ENCODE results near the gene CENPX. TPM values are rescaled to one million over a fixed set of nuclear protein-coding genes. Genes with fewer than 3 reads are reported as not detected.

Gene CENPX
- total RNA-seq, 1 experiment from 2014 or later, result 77.9 TPM

GRCh38 chr17:82007495-82008257 lies 15.0 kb downstream of the CENPX start:
- Histone ChIP-seq H3K9me3 (ENCODE audit: control insufficient read depth, low read depth, low read length) (no peaks in the 10 kb centered on the region), H3K14ac (ENCODE audit: insufficient read depth, low read length) (no peak overlapping the region), H3K4ac (ENCODE audit: low read depth, low read length) (no peak overlapping the region), H3T11ph (ENCODE audit: low read length) (no peak overlapping the region), H4K5ac (ENCODE audit: insufficient read length, low read depth, low read length) (no peak overlapping the region), H3K23ac (ENCODE audit: insufficient read length, low read depth, low read length) (no peak overlapping the region), H3K79me1 (ENCODE audit: insufficient read depth, low read depth, low read length, poor library complexity, severe bottlenecking) (no peaks in the 10 kb centered on the region), H4K20me1 (ENCODE audit: control insufficient read depth, insufficient read depth, insufficient read length) (no peaks in the 10 kb centered on the region), H3K18ac (ENCODE audit: insufficient read length, low read depth, low read length) (no peak overlapping the region), H3K27ac (ENCODE audit: insufficient read length, low read depth, low read length) (no peak overlapping the region), H4K8ac (replicated peaks; ENCODE audit: insufficient read length, low read depth, low read length) (no peak overlapping the region), H4K91ac (ENCODE audit: insufficient read length, low read depth, low read length) (no peak overlapping the region), H2BK20ac (ENCODE audit: low read depth, low read length, poor library complexity, severe bottlenecking) (no peak overlapping the region), H2AFZ (ENCODE audit: low read length) (no peak overlapping the region), H2BK120ac (ENCODE audit: low read depth, low read length, poor library complexity, severe bottlenecking) (no peak overlapping the region), H3K27me3 (ENCODE audit: insufficient read depth, low read length) (no peaks in the 10 kb centered on the region), H3K79me2 (ENCODE audit: insufficient read depth, low read length) (no peaks in the 10 kb centered on the region), H3K23me2 (ENCODE audit: insufficient read length, low read depth, low read length, poor library complexity, severe bottlenecking) (no peaks in the 10 kb centered on the region), H2BK12ac (ENCODE audit: insufficient read length, low read depth, low read length) (no peak overlapping the region), H3K4me1 (ENCODE audit: insufficient read depth, low read length) (no peaks in the 10 kb centered on the region), H2BK15ac (ENCODE audit: low read depth, low read length) (no peak overlapping the region; the same call in 1 of the 2 replicates), H2AK5ac (ENCODE audit: insufficient read length, low read length) (no peak overlapping the region), H3K4me2 (ENCODE audit: insufficient read depth, insufficient read length, low read length) (no peak overlapping the region), H3K56ac (ENCODE audit: insufficient read length, low read depth, low read length) (no peak overlapping the region), H2BK5ac (ENCODE audit: insufficient read length, low read length) (no peak overlapping the region), H3K9ac (ENCODE audit: extremely low read depth, insufficient read length, low read length) (no peak overlapping the region)
- Mint-ChIP-seq H3K9me3 (no peaks in the 10 kb centered on the region), H3K4me1 (no peaks in the 10 kb centered on the region), H3K36me3 (ENCODE audit: insufficient read depth in 1 of 3, low read depth in 3 of 3) (no peaks in the 10 kb centered on the region), H3K27ac (no peak overlapping the region), H3K27me3 (ENCODE audit: low read depth) (no peaks in the 10 kb centered on the region; the same call in 1 of the 2 replicates), H3K4me3 (no peak overlapping the region)
- TF ChIP-seq, protein P1, sequence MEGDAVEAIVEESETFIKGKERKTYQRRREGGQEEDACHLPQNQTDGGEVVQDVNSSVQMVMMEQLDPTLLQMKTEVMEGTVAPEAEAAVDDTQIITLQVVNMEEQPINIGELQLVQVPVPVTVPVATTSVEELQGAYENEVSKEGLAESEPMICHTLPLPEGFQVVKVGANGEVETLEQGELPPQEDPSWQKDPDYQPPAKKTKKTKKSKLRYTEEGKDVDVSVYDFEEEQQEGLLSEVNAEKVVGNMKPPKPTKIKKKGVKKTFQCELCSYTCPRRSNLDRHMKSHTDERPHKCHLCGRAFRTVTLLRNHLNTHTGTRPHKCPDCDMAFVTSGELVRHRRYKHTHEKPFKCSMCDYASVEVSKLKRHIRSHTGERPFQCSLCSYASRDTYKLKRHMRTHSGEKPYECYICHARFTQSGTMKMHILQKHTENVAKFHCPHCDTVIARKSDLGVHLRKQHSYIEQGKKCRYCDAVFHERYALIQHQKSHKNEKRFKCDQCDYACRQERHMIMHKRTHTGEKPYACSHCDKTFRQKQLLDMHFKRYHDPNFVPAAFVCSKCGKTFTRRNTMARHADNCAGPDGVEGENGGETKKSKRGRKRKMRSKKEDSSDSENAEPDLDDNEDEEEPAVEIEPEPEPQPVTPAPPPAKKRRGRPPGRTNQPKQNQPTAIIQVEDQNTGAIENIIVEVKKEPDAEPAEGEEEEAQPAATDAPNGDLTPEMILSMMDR (conservative IDR thresholded peaks at IDR 0.05), result no peak
- no CpG with 5 or more reads among the region's 30 CpGs for WGBS (ENCODE audit: extremely low coverage, insufficient read length, low lambda C conversion rate)
- no peak for DNase-seq

All from H9 (cell line).